Liver (tissue), 3 donors: Measurements from ENCODE around the gene ZBED2.

Source experiments
- EGR1 ChIP-seq, 2 donors: IDR thresholded peaks; 2 replicates each; pipeline ENCODE4 v1.6.1; 2016 to 2018; ENCODE audit warnings: antibody characterized with exemption in 2 of 2, low read depth in 2 of 2
- JUND ChIP-seq, 2 donors: IDR thresholded peaks; 2 replicates each; pipeline ENCODE4 v1.6.1; 2016; ENCODE audit warnings: antibody characterized with exemption in 2 of 2
- RAD21 ChIP-seq, 2 donors: IDR thresholded peaks; 2 replicates each; pipeline ENCODE4 v1.6.1; 2016; ENCODE audit warnings: antibody characterized with exemption in 2 of 2, mild to moderate bottlenecking in 2 of 2
- YY1 ChIP-seq: IDR thresholded peaks from 2 replicates; pipeline ENCODE4 v1.6.1; 2016; ENCODE audit warnings: antibody characterized with exemption, mild to moderate bottlenecking
- TF ChIP-seq, protein P1 (sequence below): fragments of 150-350 bp; IDR thresholded peaks from 2 replicates; pipeline ENCODE4 v1.5.1; 2017; ENCODE audit warnings: improper control_type of control experiment, low read depth, low read length; ENCODE audit not compliant: missing input control
- TF ChIP-seq, protein P2 (sequence below): IDR thresholded peaks from 2 replicates; pipeline ENCODE4 v1.6.1; 2016; ENCODE audit warnings: antibody characterized with exemption, mild to moderate bottlenecking
- donor health status: healthy.
- donor health status: healthy.

DNA sequence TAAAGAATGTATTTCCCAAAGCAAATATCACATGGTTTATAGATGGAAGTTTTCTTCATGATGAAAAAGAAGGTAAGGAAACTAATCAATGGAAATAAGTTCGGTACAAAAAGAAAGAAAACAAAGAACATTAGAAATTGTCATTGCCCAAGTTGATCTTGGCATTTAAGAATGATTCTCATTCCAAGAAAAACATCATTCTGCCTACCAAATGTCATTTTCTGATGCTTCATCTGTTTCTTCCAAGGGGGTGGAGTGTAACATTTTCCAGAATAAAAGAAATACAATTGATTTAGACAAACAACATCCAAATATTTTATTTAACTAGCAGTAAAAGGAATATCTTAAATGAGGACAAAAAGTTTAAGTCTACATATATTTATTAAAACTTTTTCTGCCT lies 3.0 kb upstream of the ZBED2 start:
- no peak for TF ChIP-seq JUND (IDR thresholded peaks at IDR 0.05)
- TF ChIP-seq YY1: no peak
- TF ChIP-seq RAD21 (IDR thresholded peaks at IDR 0.05): no peak
- TF ChIP-seq, protein P1, sequence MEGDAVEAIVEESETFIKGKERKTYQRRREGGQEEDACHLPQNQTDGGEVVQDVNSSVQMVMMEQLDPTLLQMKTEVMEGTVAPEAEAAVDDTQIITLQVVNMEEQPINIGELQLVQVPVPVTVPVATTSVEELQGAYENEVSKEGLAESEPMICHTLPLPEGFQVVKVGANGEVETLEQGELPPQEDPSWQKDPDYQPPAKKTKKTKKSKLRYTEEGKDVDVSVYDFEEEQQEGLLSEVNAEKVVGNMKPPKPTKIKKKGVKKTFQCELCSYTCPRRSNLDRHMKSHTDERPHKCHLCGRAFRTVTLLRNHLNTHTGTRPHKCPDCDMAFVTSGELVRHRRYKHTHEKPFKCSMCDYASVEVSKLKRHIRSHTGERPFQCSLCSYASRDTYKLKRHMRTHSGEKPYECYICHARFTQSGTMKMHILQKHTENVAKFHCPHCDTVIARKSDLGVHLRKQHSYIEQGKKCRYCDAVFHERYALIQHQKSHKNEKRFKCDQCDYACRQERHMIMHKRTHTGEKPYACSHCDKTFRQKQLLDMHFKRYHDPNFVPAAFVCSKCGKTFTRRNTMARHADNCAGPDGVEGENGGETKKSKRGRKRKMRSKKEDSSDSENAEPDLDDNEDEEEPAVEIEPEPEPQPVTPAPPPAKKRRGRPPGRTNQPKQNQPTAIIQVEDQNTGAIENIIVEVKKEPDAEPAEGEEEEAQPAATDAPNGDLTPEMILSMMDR: no peak
- TF ChIP-seq EGR1 (IDR thresholded peaks at IDR 0.05; ENCODE audit: low read depth in 2 of 2): no peak
- TF ChIP-seq, protein P2, sequence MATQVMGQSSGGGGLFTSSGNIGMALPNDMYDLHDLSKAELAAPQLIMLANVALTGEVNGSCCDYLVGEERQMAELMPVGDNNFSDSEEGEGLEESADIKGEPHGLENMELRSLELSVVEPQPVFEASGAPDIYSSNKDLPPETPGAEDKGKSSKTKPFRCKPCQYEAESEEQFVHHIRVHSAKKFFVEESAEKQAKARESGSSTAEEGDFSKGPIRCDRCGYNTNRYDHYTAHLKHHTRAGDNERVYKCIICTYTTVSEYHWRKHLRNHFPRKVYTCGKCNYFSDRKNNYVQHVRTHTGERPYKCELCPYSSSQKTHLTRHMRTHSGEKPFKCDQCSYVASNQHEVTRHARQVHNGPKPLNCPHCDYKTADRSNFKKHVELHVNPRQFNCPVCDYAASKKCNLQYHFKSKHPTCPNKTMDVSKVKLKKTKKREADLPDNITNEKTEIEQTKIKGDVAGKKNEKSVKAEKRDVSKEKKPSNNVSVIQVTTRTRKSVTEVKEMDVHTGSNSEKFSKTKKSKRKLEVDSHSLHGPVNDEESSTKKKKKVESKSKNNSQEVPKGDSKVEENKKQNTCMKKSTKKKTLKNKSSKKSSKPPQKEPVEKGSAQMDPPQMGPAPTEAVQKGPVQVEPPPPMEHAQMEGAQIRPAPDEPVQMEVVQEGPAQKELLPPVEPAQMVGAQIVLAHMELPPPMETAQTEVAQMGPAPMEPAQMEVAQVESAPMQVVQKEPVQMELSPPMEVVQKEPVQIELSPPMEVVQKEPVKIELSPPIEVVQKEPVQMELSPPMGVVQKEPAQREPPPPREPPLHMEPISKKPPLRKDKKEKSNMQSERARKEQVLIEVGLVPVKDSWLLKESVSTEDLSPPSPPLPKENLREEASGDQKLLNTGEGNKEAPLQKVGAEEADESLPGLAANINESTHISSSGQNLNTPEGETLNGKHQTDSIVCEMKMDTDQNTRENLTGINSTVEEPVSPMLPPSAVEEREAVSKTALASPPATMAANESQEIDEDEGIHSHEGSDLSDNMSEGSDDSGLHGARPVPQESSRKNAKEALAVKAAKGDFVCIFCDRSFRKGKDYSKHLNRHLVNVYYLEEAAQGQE: no peak
